HepG2 (cell line): ENCODE data around the gene ODAD4. TPM values are rescaled to one million over a fixed set of nuclear protein-coding genes. Genes with fewer than 3 reads are reported as not detected.

Experiments used
- ARNT ChIP-seq: fragments of 450-650 bp; IDR thresholded peaks from 2 replicates; pipeline ENCODE4 v1.6.1; 2017
- ATM ChIP-seq: fragments of 450-650 bp; IDR thresholded peaks from 2 replicates; pipeline ENCODE4 v1.7.1; 2017; ENCODE audit warnings: mild to moderate bottlenecking, borderline replicate concordance
- BRD4 ChIP-seq: sonication (generic); formaldehyde crosslinking; IDR thresholded peaks from 2 replicates; pipeline ENCODE4 v1.4.0; 2020; ENCODE audit warnings: missing genetic modification reagents
- CEBPZ ChIP-seq: IDR thresholded peaks from 2 replicates; pipeline ENCODE4 v1.6.1; 2012; ENCODE audit warnings: low read length, improper control_type of control experiment
- ELF3 ChIP-seq: IDR thresholded peaks from 2 replicates; pipeline ENCODE4 v1.6.1; 2016; ENCODE audit warnings: missing genetic modification reagents, missing compliant biosample characterization
- EZH2 ChIP-seq: conservative IDR thresholded peaks from 2 replicates; pipeline ENCODE4 v1.6.1; 2012; ENCODE audit warnings: mild to moderate bottlenecking, low read depth, low read length, moderate library complexity
- FOXC1 ChIP-seq: sonication (generic); formaldehyde crosslinking; IDR thresholded peaks from 2 replicates; pipeline ENCODE4 v1.8.0; 2022; ENCODE audit warnings: mild to moderate bottlenecking, missing genetic modification reagents, borderline replicate concordance
- FOXK1 ChIP-seq: sonication (generic); formaldehyde crosslinking; IDR thresholded peaks from 2 replicates; pipeline ENCODE4 v1.4.0; 2020; ENCODE audit warnings: low read depth, missing genetic modification reagents, borderline replicate concordance
- MTA1 ChIP-seq: sonication (generic); formaldehyde crosslinking; IDR thresholded peaks from 2 replicates; pipeline ENCODE4 v1.4.0; 2020; ENCODE audit warnings: missing genetic modification reagents, mild to moderate bottlenecking, borderline replicate concordance
- MTA3 ChIP-seq: sonication (generic); formaldehyde crosslinking; IDR thresholded peaks from 2 replicates; pipeline ENCODE4 v1.4.0; 2020; ENCODE audit warnings: missing genetic modification reagents
- NR2C2 ChIP-seq: sonication (generic); formaldehyde crosslinking; IDR thresholded peaks from 2 replicates; pipeline ENCODE4 v1.4.0; 2020; ENCODE audit warnings: missing genetic modification reagents, mild to moderate bottlenecking, moderate library complexity, borderline replicate concordance
- PHF5A ChIP-seq: IDR thresholded peaks from one replicate; pipeline ENCODE4 v1.6.1; 2018; ENCODE audit warnings: low read depth, missing genetic modification reagents; ENCODE audit not compliant: unreplicated experiment
- RBM39 ChIP-seq: fragments of 200-400 bp; formaldehyde crosslinking; IDR thresholded peaks from one replicate; pipeline ENCODE4 v1.6.1; 2018; ENCODE audit warnings: antibody characterized with exemption, mild to moderate bottlenecking, low read depth, low read length; ENCODE audit not compliant: poor library complexity, severe bottlenecking
- SKI ChIP-seq: fragments of 450-650 bp; IDR thresholded peaks from one replicate; pipeline ENCODE4 v1.6.1; 2018; ENCODE audit warnings: mild to moderate bottlenecking; ENCODE audit not compliant: partially characterized antibody
- SP140L ChIP-seq: sonication (generic); formaldehyde crosslinking; IDR thresholded peaks from 2 replicates; pipeline ENCODE4 v1.4.0; 2020; ENCODE audit warnings: missing genetic modification reagents, borderline replicate concordance
- ZBTB14 ChIP-seq: sonication (generic); formaldehyde crosslinking; IDR thresholded peaks from 2 replicates; pipeline ENCODE4 v1.4.0; 2020; ENCODE audit warnings: missing genetic modification reagents
- ZC3H4 ChIP-seq: sonication (generic); formaldehyde crosslinking; IDR thresholded peaks from 2 replicates; pipeline ENCODE4 v1.4.0; 2020; ENCODE audit warnings: missing genetic modification reagents, borderline replicate concordance
- ZFP90 ChIP-seq: sonication (generic); formaldehyde crosslinking; IDR thresholded peaks from 2 replicates; pipeline ENCODE4 v1.8.0; 2022; ENCODE audit warnings: missing genetic modification reagents, mild to moderate bottlenecking, inconsistent platforms, borderline replicate concordance
- ZNF326 ChIP-seq: sonication (generic); formaldehyde crosslinking; IDR thresholded peaks from 2 replicates; pipeline ENCODE4 v1.4.0; 2020; ENCODE audit warnings: missing genetic modification reagents, borderline replicate concordance
- ZNF552 ChIP-seq: sonication (generic); formaldehyde crosslinking; IDR thresholded peaks from 2 replicates; pipeline ENCODE4 v1.9.0; 2022; ENCODE audit warnings: missing genetic modification reagents, mild to moderate bottlenecking, borderline replicate concordance
- ZNF644 ChIP-seq: IDR thresholded peaks from 2 replicates; pipeline ENCODE4 v1.6.1; 2016; ENCODE audit warnings: low read depth
- ZNF672 ChIP-seq: sonication (generic); formaldehyde crosslinking; IDR thresholded peaks from 2 replicates; pipeline ENCODE4 v1.8.1; 2022; ENCODE audit warnings: missing genetic modification reagents
- ZNF710 ChIP-seq: sonication (generic); formaldehyde crosslinking; IDR thresholded peaks from 2 replicates; pipeline ENCODE4 v1.5.0; 2020; ENCODE audit warnings: mild to moderate bottlenecking, missing genetic modification reagents, borderline replicate concordance
- polyA plus RNA-seq, 8 experiments: library from polyadenylated mRNA; depleted of rRNA in 3 of 8; stranded (reverse) in 7 of 8; unstranded in 1 of 8; fragments of >200 nt; fragmentation: Illumina TruSeq in 4 of 8; extraction: Trizol in 4 of 8; gene quantifications; 2 replicates each; pipeline versions ENCODE4 v1.2.1 to v1.2.3, GENCODE V29; 2011 to 2016; ENCODE audit warnings: low read depth in 4 of 8, missing spikeins in 1 of 8, mixed read lengths in 1 of 8; ENCODE audit not compliant: insufficient read depth in 1 of 8
- total RNA-seq, 5 experiments: library from RNA; depleted of rRNA; stranded (reverse); fragments of >200 nt; fragmentation: Illumina TruSeq; extraction: Trizol; gene quantifications; 2 replicates each; pipeline ENCODE4 v1.2.3, GENCODE V29; 2016; ENCODE audit warnings: low read depth in 1 of 5

Gene ODAD4
- total and polyA plus RNA-seq, 2 of the 13 experiments (the other 11 are each of a cell fraction or from before 2014, with no cell fraction given) = 0.48 to 0.53 TPM

GRCh38 chr17:41891135-41892020, 39.0 kb upstream of the ODAD4 start (continued):
- TF ChIP-seq MTA1 (CRISPR knock-in tag) (no peak), ARNT (no peak), SKI (no peak), ZNF710 (CRISPR knock-in tag) (no peak), BRD4 (CRISPR knock-in tag) (no peak), ZNF552 (no peak), FOXK1 (CRISPR knock-in tag) (no peak), FOXC1 (CRISPR knock-in tag) (no peak), ZBTB14 (CRISPR knock-in tag) (no peak), PHF5A (CRISPR knock-in tag) (no peak), SP140L (no peak), CEBPZ (no peak), ZC3H4 (CRISPR knock-in tag) (no peak), ZNF644 (CRISPR knock-in tag) (no peak), ZNF326 (CRISPR knock-in tag) (no peak), ELF3 (no peak), RBM39 (no peak), EZH2 (no peak), NR2C2 (CRISPR knock-in tag) (peak; percentile 38; the same call in 1 of the 2 replicates), ZFP90 (CRISPR knock-in tag) (no peak), MTA3 (no peak), ZNF672 (CRISPR knock-in tag) (no peak), ATM (no peak)
